H1 (cell line): ENCODE data around the gene SPATA7.

Experiments
- CTCF ChIP-seq, 3 experiments: IDR thresholded peaks; 1 replicate in 2 of 3; 2 replicates in 1 of 3; pipeline versions ENCODE4 v1.5.1 to v1.6.1; 2011; ENCODE audit warnings: low read length in 3 of 3, mild to moderate bottlenecking in 3 of 3, inconsistent platforms in 2 of 3, low read depth in 1 of 3, moderate library complexity in 1 of 3; ENCODE audit not compliant: insufficient read depth in 1 of 3; ENCODE audit errors: control extremely low read depth in 1 of 3
- EP300 ChIP-seq, 2 experiments: IDR thresholded peaks; 1 replicate in 1 of 2; 2 replicates in 1 of 2; pipeline ENCODE4 v1.6.1; 2011 to 2012; ENCODE audit warnings: low read depth in 2 of 2, low read length in 2 of 2, mild to moderate bottlenecking in 2 of 2, borderline replicate concordance in 1 of 2, inconsistent platforms in 1 of 2, moderate library complexity in 1 of 2
- EZH2 ChIP-seq: fragments of 200-600 bp; sonication (generic); IDR thresholded peaks from 2 replicates; pipeline ENCODE4 v1.7.1; 2012; ENCODE audit warnings: low read depth, mild to moderate bottlenecking, moderate library complexity, low read length, inconsistent platforms; ENCODE audit not compliant: severe bottlenecking
- MAFK ChIP-seq: IDR thresholded peaks from 2 replicates; pipeline ENCODE4 v1.6.1; 2012; ENCODE audit warnings: low read depth, mild to moderate bottlenecking, improper control_type of control experiment, low read length
- POLR2A ChIP-seq, 2 experiments: IDR thresholded peaks; 1 replicate in 1 of 2; 2 replicates in 1 of 2; pipeline ENCODE4 v1.6.1; 2011; ENCODE audit warnings: low read depth in 2 of 2, low read length in 2 of 2, mild to moderate bottlenecking in 2 of 2; ENCODE audit errors: control extremely low read depth in 1 of 2
- RNF2 ChIP-seq: fragments of 200-900, 300-1000 bp; sonication (generic); IDR thresholded peaks from 2 replicates; pipeline ENCODE4 v1.7.1; 2016; ENCODE audit warnings: borderline replicate concordance, low read depth, mild to moderate bottlenecking, antibody characterized with exemption, low read length; ENCODE audit not compliant: poor library complexity, severe bottlenecking; ENCODE audit errors: missing control alignments
- TBP ChIP-seq: IDR thresholded peaks from 2 replicates; pipeline ENCODE4 v1.6.1; 2011; ENCODE audit warnings: low read depth, low read length, improper control_type of control experiment
- YY1 ChIP-seq: IDR thresholded peaks from 2 replicates; pipeline ENCODE4 v1.6.1; 2011; ENCODE audit warnings: low read depth, mild to moderate bottlenecking, low read length

GRCh38 chr14:88476214-88476774 is 90.8 kb downstream of the SPATA7 start:
- TF ChIP-seq MAFK (no peak), CTCF (IDR thresholded peaks at IDR 0.05; ENCODE audit: control extremely low read depth in 1 of 3, insufficient read depth in 1 of 3, low read depth in 1 of 3, low read length in 3 of 3) (no peak), RNF2 (no peak), YY1 (no peak), EZH2 (no peak), TBP (no peak), POLR2A (IDR thresholded peaks at IDR 0.05; ENCODE audit: control extremely low read depth in 1 of 2, low read depth in 2 of 2, low read length in 2 of 2) (no peak), EP300 (IDR thresholded peaks at IDR 0.05; ENCODE audit: borderline replicate concordance in 1 of 2, low read depth in 2 of 2, low read length in 2 of 2) (no peak)
